Testis (tissue), 2 donors: ENCODE data around the gene NHLRC3.
A peak's percentile ranks its signal among the peaks of the same experiment; 100 is the strongest.

Experiments used
- CTCF ChIP-seq, 3 experiments: fragments of 450-650 bp in 2 of 3; fragments of 200-600 bp in 1 of 3; sonication (generic) in 1 of 3; IDR thresholded peaks; one replicate each; pipeline ENCODE4 v1.5.1; 2016 to 2019; ENCODE audit warnings: antibody characterized with exemption in 3 of 3, mild to moderate bottlenecking in 2 of 3, moderate library complexity in 1 of 3
- POLR2A ChIP-seq: fragments of 450-650 bp; IDR thresholded peaks from one replicate; pipeline ENCODE4 v1.6.1; 2017; ENCODE audit warnings: antibody characterized with exemption, mild to moderate bottlenecking, moderate library complexity

GRCh38 chr13:39051157-39051556 is 12.9 kb downstream of the NHLRC3 start:
- no peak for TF ChIP-seq POLR2A
- peak in 1 of 3 experiments; percentile 32 for TF ChIP-seq CTCF (IDR thresholded peaks at IDR 0.05)
